Esophagus muscularis mucosa (tissue), 4 donors: Measurements from ENCODE around the gene SPATS2. TPM values are rescaled to one million over a fixed set of nuclear protein-coding genes. Genes with fewer than 3 reads are reported as not detected.

ENCODE experiments used
- DNase-seq: peaks from one replicate; pipeline ENCODE4 v3.0.0-alpha.2; 2017; ENCODE audit errors: extremely low spot score
- H3K27ac ChIP-seq, 4 donors: fragments of 200-600 bp; sonication (generic); replicated peaks in 1 of 4; 1 replicate in 3 of 4; 2 replicates in 1 of 4; pipeline ENCODE4 v1.5.1; 2016 to 2019; ENCODE audit warnings: mild to moderate bottlenecking in 1 of 4
- H3K27me3 ChIP-seq, 4 donors: fragments of 200-600 bp; sonication (generic); one replicate each; pipeline versions ENCODE4 v1.5.1 to v1.6.0; 2016 to 2019
- H3K36me3 ChIP-seq, 4 donors: fragments of 200-600 bp; sonication (generic); one replicate each; pipeline ENCODE4 v1.5.1; 2016 to 2019
- H3K4me1 ChIP-seq, 4 donors: fragments of 200-600 bp; sonication (generic); one replicate each; pipeline ENCODE4 v1.5.1; 2016 to 2019
- H3K4me3 ChIP-seq, 4 donors: fragments of 200-600 bp; sonication (generic); 1 replicate in 2 of 4; 2 replicates in 2 of 4; pipeline ENCODE4 v1.5.1; 2016 to 2019; ENCODE audit warnings: mild to moderate bottlenecking in 4 of 4, moderate library complexity in 1 of 4
- H3K9me3 ChIP-seq, 4 donors: fragments of 200-600 bp; sonication (generic); 1 replicate in 3 of 4; 2 replicates in 1 of 4; pipeline ENCODE4 v1.5.1; 2016 to 2019
- EP300 ChIP-seq: sonication (generic); formaldehyde crosslinking; IDR thresholded peaks from one replicate; pipeline ENCODE4 v1.6.1; 2017; ENCODE audit warnings: antibody characterized with exemption
- POLR2A ChIP-seq: fragments of 450-650 bp; IDR thresholded peaks from one replicate; pipeline ENCODE4 v1.6.1; 2017; ENCODE audit warnings: antibody characterized with exemption, moderate library complexity, mild to moderate bottlenecking, low read depth
- POLR2AphosphoS5 ChIP-seq, 2 donors: sonication (generic); formaldehyde crosslinking; IDR thresholded peaks; one replicate each; pipeline ENCODE4 v1.6.1; 2017; ENCODE audit warnings: antibody characterized with exemption in 2 of 2
- WGBS: methylation state at CpG from one replicate; pipeline ENCODE4 v1.1.5; 2018; 5-methylcytosine and 5-hydroxymethylcytosine counted together
- intact Hi-C: fragments of 100-400 bp; cut with DNase I; formaldehyde crosslinking; loops from one replicate; pipeline ENCODE4 v1.15.1; 2023
- total RNA-seq, 4 donors: library from RNA; depleted of rRNA; stranded (reverse); fragments of >200 nt; gene quantifications; one replicate each; pipeline versions ENCODE4 v1.1.0 to v1.2.1, GENCODE V29; 2016
- TF ChIP-seq, protein P1 (sequence below), 3 experiments: fragments of 200-600 bp in 2 of 3; fragments of 450-650 bp in 1 of 3; sonication (generic) in 2 of 3; IDR thresholded peaks; one replicate each; pipeline ENCODE4 v1.5.1; 2017 to 2019; ENCODE audit warnings: antibody characterized with exemption in 3 of 3, mild to moderate bottlenecking in 2 of 3, moderate library complexity in 1 of 3

Gene SPATS2
- total RNA-seq, 4 donors from 2014 or later: 9.5 to 16.6 (median 11.5) TPM

DNA sequence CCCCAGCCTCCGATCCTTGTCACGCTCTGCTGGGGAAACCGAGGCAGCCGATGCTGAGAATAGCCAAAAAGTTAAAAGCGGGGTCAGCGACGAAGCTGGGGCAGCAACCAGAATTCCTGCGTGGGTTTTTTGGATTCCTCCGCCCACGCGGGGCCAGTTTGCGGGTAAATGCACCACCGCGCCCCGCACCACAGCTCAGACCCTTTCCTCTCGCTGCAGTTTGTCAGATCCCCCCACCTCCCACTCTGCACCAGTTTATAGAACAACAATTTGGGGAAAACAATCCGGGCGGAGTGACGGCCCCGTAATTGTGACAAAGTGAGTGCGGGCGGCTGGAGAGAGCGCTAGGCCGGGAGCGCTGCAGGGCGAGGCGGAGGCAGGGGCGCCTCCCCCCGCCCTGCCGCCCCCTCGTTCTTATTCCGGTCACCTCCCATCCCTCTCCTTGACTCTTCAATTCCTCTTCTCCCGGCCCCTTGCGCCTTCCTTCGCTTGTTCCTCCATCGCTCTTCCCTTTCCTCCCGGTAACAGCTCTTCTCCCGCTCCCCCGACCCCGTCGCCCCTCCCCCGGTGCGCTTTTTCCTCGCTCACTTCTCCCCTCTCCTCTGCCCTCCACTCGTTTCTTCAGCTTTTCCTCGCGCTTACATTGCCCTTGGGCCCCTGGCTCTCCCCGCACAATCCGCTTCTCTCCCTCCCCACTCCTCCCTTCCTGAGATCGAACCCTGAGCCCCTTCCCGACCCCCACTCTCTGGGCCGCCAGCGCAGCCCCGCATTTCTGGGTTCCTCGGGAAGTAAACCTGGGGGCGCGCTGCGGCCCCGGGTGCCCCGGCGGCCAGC is 21.2 kb upstream of the SPATS2 start:
- Histone ChIP-seq H3K27ac (no peak overlapping the region), H3K4me1 (peaks cover 58 to 65% (median 63%) of the 10 kb centered on the region in 4 donors), H3K36me3 (no peaks in the 10 kb centered on the region), H3K4me3 (peak overlapping the region; percentile 44 to 60 (median 50)), H3K27me3 (peaks cover 18 to 100% (median 66%) of the 10 kb centered on the region in 4 donors), H3K9me3 (no peaks in the 10 kb centered on the region)
- WGBS: 6% methylated on average over 59 of the region's 61 CpGs
- no peak for DNase-seq
- intact Hi-C loops: no loop called here
- TF ChIP-seq, protein P1, sequence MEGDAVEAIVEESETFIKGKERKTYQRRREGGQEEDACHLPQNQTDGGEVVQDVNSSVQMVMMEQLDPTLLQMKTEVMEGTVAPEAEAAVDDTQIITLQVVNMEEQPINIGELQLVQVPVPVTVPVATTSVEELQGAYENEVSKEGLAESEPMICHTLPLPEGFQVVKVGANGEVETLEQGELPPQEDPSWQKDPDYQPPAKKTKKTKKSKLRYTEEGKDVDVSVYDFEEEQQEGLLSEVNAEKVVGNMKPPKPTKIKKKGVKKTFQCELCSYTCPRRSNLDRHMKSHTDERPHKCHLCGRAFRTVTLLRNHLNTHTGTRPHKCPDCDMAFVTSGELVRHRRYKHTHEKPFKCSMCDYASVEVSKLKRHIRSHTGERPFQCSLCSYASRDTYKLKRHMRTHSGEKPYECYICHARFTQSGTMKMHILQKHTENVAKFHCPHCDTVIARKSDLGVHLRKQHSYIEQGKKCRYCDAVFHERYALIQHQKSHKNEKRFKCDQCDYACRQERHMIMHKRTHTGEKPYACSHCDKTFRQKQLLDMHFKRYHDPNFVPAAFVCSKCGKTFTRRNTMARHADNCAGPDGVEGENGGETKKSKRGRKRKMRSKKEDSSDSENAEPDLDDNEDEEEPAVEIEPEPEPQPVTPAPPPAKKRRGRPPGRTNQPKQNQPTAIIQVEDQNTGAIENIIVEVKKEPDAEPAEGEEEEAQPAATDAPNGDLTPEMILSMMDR (IDR thresholded peaks at IDR 0.05): no peak
- no peak for TF ChIP-seq EP300
- TF ChIP-seq POLR2AphosphoS5 (IDR thresholded peaks at IDR 0.05): no peak
- TF ChIP-seq POLR2A: no peak

DNA sequence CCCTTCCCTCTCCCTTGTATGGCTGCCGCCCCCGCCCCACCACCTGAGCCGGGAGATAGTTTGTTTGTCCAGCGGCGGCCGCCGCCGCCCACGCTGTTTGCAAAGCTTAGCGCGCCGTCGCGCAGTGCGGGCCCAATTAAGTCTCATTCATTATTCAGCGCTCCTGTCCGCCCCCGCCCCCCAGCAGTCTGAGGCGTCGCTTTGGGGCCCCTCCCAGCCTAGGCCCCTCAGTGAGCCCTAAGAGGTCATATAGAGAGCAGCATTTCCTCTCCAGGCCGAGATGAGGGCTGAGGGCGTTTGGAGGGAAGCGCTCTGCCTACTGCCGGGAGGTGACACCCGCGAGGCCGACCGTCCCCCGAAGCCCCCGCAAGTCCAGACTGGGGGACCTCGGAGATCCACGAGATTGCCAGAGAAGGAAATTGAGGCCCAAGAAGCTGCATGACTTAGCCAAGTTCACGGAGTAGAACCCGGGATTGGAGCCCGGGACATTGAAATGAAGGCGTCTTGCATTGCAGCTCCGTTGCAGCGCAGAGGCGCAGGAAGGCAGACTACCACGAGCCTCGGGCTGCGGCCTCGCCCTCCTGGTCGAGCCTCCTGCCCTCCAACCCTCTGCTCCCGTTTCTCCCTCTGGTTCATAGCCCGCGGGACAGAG is 20.5 kb upstream of the SPATS2 start, which contains the start of gene DNAJC22:
DNAJC22 (plus strand) TSS at position 230 of the 652 bp plus-strand sequence. CDS start 1,985 bp downstream, outside the sequence.
- 14% methylated on average over 28 of the region's 47 CpGs for WGBS
- Histone ChIP-seq H3K4me1 (peaks cover 58 to 63% (median 61%) of the 10 kb centered on the region in 4 donors), H3K27me3 (peaks cover 18 to 100% (median 69%) of the 10 kb centered on the region in 4 donors)

DNA sequence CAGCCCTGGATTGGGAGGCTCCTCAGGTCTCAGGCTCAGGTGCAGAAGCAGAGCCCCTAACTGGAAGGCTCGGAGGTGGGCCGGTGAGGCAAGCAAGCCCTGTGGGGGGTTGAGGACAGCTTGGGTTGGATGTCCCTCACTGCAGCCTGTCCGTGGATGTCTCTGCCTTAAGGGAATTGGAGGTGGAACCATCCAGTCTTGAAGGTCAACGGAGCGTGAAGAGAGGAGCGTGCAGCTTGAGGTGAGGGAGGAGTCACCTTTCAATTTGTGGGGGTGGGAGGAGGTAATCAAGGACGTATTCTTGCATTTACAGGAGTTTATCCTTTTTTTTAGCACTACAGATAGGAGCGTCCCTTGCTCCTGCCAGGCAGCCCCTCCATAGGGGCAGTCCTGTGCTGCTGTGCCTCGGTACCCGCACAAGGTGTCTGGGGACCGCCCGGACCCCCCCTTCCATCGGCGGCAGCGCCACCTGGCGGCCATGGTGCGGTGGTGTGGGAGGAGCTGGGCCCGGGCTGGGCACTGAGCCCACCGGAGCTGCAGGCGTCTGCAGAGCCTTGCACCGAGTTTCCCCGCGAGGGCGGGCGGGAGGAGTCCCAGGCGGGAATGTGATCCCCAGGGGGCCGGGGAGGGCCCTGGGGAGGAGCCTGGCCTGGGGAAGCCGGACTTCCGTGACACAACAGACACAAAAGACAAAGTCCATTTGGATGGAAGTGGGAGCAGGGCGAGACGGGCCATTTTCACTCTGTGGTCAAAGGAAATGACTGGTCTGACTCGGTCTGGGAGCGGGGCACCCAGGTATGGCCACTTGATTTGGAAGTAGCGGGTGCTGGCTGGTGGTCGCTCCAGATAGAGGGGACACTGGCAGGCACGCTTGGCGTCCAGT is 19.7 kb upstream of the SPATS2 start:
- no peak for DNase-seq
- no peaks in the 10 kb centered on the region for H3K36me3 ChIP-seq
- intact Hi-C loops: no loop called here
- peaks cover 51 to 55% (median 53%) of the 10 kb centered on the region in 4 donors for H3K4me1 ChIP-seq
- TF ChIP-seq, protein P1 (IDR thresholded peaks at IDR 0.05): peak; percentile 77 to 92 (median 88)
- peak in 1 of 2 donors; percentile 37 for TF ChIP-seq POLR2AphosphoS5 (IDR thresholded peaks at IDR 0.05)
- TF ChIP-seq POLR2A: no peak
- TF ChIP-seq EP300: no peak
- no peak overlapping the region for H3K27ac ChIP-seq
- H3K4me3 ChIP-seq: peak overlapping the region; percentile 44 to 60 (median 50)
- H3K9me3 ChIP-seq: no peaks in the 10 kb centered on the region
- WGBS: 23% methylated on average over 22 of the region's 37 CpGs
- H3K27me3 ChIP-seq: peaks cover 18 to 100% (median 69%) of the 10 kb centered on the region in 4 donors

More for the DNA sequence above, 20.5 kb upstream of the SPATS2 start, which contains the start of gene DNAJC22:
- Histone ChIP-seq H3K9me3 (no peaks in the 10 kb centered on the region), H3K36me3 (no peaks in the 10 kb centered on the region), H3K27ac (no peak within 1 kb of the TSS), H3K4me3 (peak within 1 kb of the TSS; percentile 44 to 60 (median 50))
- no peak for DNase-seq
- TF ChIP-seq POLR2AphosphoS5 (IDR thresholded peaks at IDR 0.05) (no peak), EP300 (no peak), POLR2A (no peak)
- TF ChIP-seq, protein P1 (IDR thresholded peaks at IDR 0.05): no peak
- intact Hi-C loops: no loop called here

- no peak overlapping the region for H3K4me3 ChIP-seq
- H3K4me1 ChIP-seq: peaks cover 40 to 43% (median 41%) of the 10 kb centered on the region in 4 donors
- no peak for TF ChIP-seq EP300
- intact Hi-C loops: no loop called here
- no peak for DNase-seq
- H3K27me3 ChIP-seq: peaks cover 18 to 100% (median 63%) of the 10 kb centered on the region in 4 donors
- no peaks in the 10 kb centered on the region for H3K9me3 ChIP-seq
- WGBS: 92% methylated on average over 5 of the region's 5 CpGs
- no peaks in the 10 kb centered on the region for H3K36me3 ChIP-seq
- no peak overlapping the region for H3K27ac ChIP-seq
Measured at GRCh38 chr12:49348781-49349180, 18.5 kb upstream of the SPATS2 start.
